K562 (cell line): Measurements from ENCODE around the gene TRAPPC1. TPM values are rescaled to one million over a fixed set of nuclear protein-coding genes. Genes with fewer than 3 reads are reported as not detected.

Experiments used
- ATAC-seq: fragments of 200-7000 bp; cut with Tn5 transposase; 3 replicates; pipeline ENCODE4 v1.9.1; 2020; ENCODE audit warnings: moderate library complexity
- BruUV-seq: library from RNA; stranded (reverse); fragments of 400-500 nt; replicated peaks from 2 replicates; lab custom pipeline; 2021; lab: Mats Ljungman, UMichigan
- CTCF ChIA-PET: fragments of 300-600 bp; formaldehyde crosslinking; extraction: SDS; loops from one replicate; lab custom pipeline; 2021; ENCODE audit warnings: low intra/inter-chr PET ratio; lab: Yijun Ruan, JAX
- POLR2A ChIA-PET: fragments of 300-600, 350-650 bp; sonication (Branson Sonifier 250); formaldehyde crosslinking; extraction: SDS; loops from one replicate; lab custom pipeline; 2021; ENCODE audit warnings: antibody characterized with exemption, inconsistent platforms; lab: Yijun Ruan, JAX
- DNase-seq, 4 experiments: peaks; one replicate each; pipeline versions ENCODE4 v3.0.0 to v3.0.0-alpha.2; 2011 to 2018; ENCODE audit warnings: low spot score in 3 of 4, mixed read lengths in 3 of 4; ENCODE audit errors: extremely low read depth in 1 of 4
- FAIRE-seq: peaks from 2 replicates; lab custom pipeline; 2011; peaks lifted over from hg19 to GRCh38; lab: Jason Lieb, UNC
- H2AFZ ChIP-seq: 2 replicates; pipeline ENCODE4 v1.6.0; 2011; ENCODE audit warnings: low read depth, low read length, control low read depth, inconsistent platforms
- H3K27ac ChIP-seq: fragments of 200-600 bp; 3 replicates; pipeline ENCODE4 v1.8.0; 2011; ENCODE audit warnings: low read depth, mild to moderate bottlenecking, control low read depth, inconsistent platforms, low read length, moderate library complexity, mixed read lengths; ENCODE audit errors: extremely low read depth
- H3K27me3 ChIP-seq, 2 experiments: fragments of 300-600 bp in 1 of 2; 2 replicates in 1 of 2; 3 replicates in 1 of 2; pipeline versions ENCODE4 v1.6.0 to v1.8.0; 2011; ENCODE audit warnings: inconsistent platforms in 2 of 2, low read length in 2 of 2, mild to moderate bottlenecking in 1 of 2, mixed read lengths in 1 of 2, moderate library complexity in 1 of 2; ENCODE audit not compliant: control insufficient read depth in 2 of 2, insufficient read depth in 2 of 2
- H3K36me3 ChIP-seq: fragments of 300-600 bp; 3 replicates; pipeline ENCODE4 v1.8.0; 2011; ENCODE audit warnings: mild to moderate bottlenecking, low read length, inconsistent platforms; ENCODE audit not compliant: control insufficient read depth, insufficient read depth
- H3K4me1 ChIP-seq, 2 experiments: fragments of 200-600 bp in 1 of 2; replicated peaks in 1 of 2; 2 replicates in 1 of 2; 3 replicates in 1 of 2; pipeline versions ENCODE4 v1.5.1 to v1.8.0; 2011; ENCODE audit warnings: inconsistent platforms in 2 of 2, low read length in 2 of 2, mild to moderate bottlenecking in 1 of 2, mixed read lengths in 1 of 2, moderate library complexity in 1 of 2; ENCODE audit not compliant: control insufficient read depth in 2 of 2, insufficient read depth in 2 of 2
- H3K4me2 ChIP-seq: 2 replicates; pipeline ENCODE4 v1.6.1; 2011; ENCODE audit warnings: low read length, control low read depth, inconsistent platforms, mixed read lengths; ENCODE audit not compliant: insufficient read depth
- H3K4me3 ChIP-seq: fragments of 200-600 bp; sonication (generic), shearing (Covaris generic); 2 replicates; pipeline ENCODE4 v1.5.1; 2016; ENCODE audit warnings: control low read depth, inconsistent platforms
- H3K79me2 ChIP-seq: fragments of 200-600 bp; 3 replicates; pipeline ENCODE4 v1.8.0; 2011; ENCODE audit warnings: low read length, inconsistent platforms; ENCODE audit not compliant: control insufficient read depth, insufficient read depth
- H3K9ac ChIP-seq, 2 experiments: 2 replicates each; pipeline versions ENCODE4 v1.6.0 to v1.6.1; 2011; ENCODE audit warnings: low read depth in 2 of 2, low read length in 2 of 2, control low read depth in 1 of 2, inconsistent platforms in 1 of 2, mild to moderate bottlenecking in 1 of 2, mixed read lengths in 1 of 2; ENCODE audit not compliant: insufficient read depth in 1 of 2
- H3K9me1 ChIP-seq: one replicate; pipeline ENCODE4 v1.6.0; 2011; ENCODE audit warnings: inconsistent platforms, mild to moderate bottlenecking, low read length, moderate library complexity; ENCODE audit not compliant: control insufficient read depth, insufficient read depth
- H3K9me3 ChIP-seq: replicated peaks from 2 replicates; pipeline ENCODE4 v1.5.1; 2011; ENCODE audit warnings: low read depth, low read length, inconsistent platforms; ENCODE audit not compliant: control insufficient read depth, insufficient read depth
- H4K20me1 ChIP-seq: replicated peaks from 2 replicates; pipeline ENCODE4 v1.6.1; 2011; ENCODE audit warnings: low read length, inconsistent platforms, mixed read lengths; ENCODE audit not compliant: control insufficient read depth, insufficient read depth
- C11orf30 ChIP-seq: fragments of 450-650 bp; IDR thresholded peaks from 2 replicates; pipeline ENCODE4 v1.6.1; 2016; ENCODE audit warnings: low read depth, mild to moderate bottlenecking
- MAFF ChIP-seq: IDR thresholded peaks from 2 replicates; pipeline ENCODE4 v1.6.1; 2012; ENCODE audit warnings: low read length, improper control_type of control experiment
- ZNF316 ChIP-seq: fragments of 450-650 bp; IDR thresholded peaks from 2 replicates; pipeline ENCODE4 v1.6.1; 2016
- WGBS: fragments of 100-300 bp; shearing (Covaris generic); methylation state at CpG from one replicate; pipeline ENCODE4 v1.1.6; 2016; ENCODE audit warnings: low coverage, mixed read lengths; ENCODE audit not compliant: insufficient coverage; ENCODE audit errors: missing lambda C conversion rate; 5-methylcytosine and 5-hydroxymethylcytosine counted together
- in situ Hi-C: fragments of 300-500 bp; cut with MboI; formaldehyde crosslinking; loops from 4 replicates; pipeline ENCODE4 v1.15.0; 2018; ENCODE audit warnings: inconsistent platforms, mixed read lengths
- intact Hi-C: fragments of 100-400 bp; cut with micrococcal nuclease; formaldehyde crosslinking; loops from 2 replicates; pipeline ENCODE4 v1.14.2; 2022
- polyA plus RNA-seq, 8 experiments: library from polyadenylated mRNA; depleted of rRNA in 4 of 8; stranded (reverse) in 5 of 8; unstranded in 3 of 8; fragments of >200 nt; fragmentation: Nextera tagmentation in 2 of 8; fragmentation: Illumina TruSeq in 1 of 8; extraction: Ambion mirVana in 2 of 8; extraction: Trizol in 1 of 8; gene quantifications; 2 replicates each; pipeline versions ENCODE4 v1.2.1 to v1.2.3, GENCODE V29; 2011 to 2014; ENCODE audit warnings: inconsistent platforms in 1 of 8, missing spikeins in 1 of 8
- total RNA-seq, 7 experiments: library from RNA; depleted of rRNA in 6 of 7; stranded (reverse); fragments of >200 nt in 6 of 7; fragmentation: Illumina TruSeq in 2 of 7; extraction: Trizol in 2 of 7; gene quantifications; 2 replicates each; pipeline versions ENCODE4 v1.2.1 to v1.2.3, GENCODE V29; 2011 to 2021; ENCODE audit warnings: low replicate concordance in 1 of 7
- TF ChIP-seq, protein P1 (sequence below), 3 experiments: IDR thresholded peaks in 2 of 3; conservative IDR thresholded peaks in 1 of 3; 2 replicates each; pipeline ENCODE4 v1.5.1; 2011 to 2012; ENCODE audit warnings: low read length in 3 of 3, mild to moderate bottlenecking in 3 of 3, control low read depth in 2 of 3, improper control_type of control experiment in 1 of 3, inconsistent platforms in 1 of 3, low read depth in 1 of 3, mixed read lengths in 1 of 3, moderate library complexity in 1 of 3; ENCODE audit not compliant: insufficient read depth in 2 of 3

TRAPPC1 gene
- total and polyA plus RNA-seq, 9 of the 15 experiments (the other 6 are each of a cell fraction or from before 2014, with no cell fraction given), result 11.7 to 82.8 (median 36.2) TPM

- no peak overlapping the region for H3K4me3 ChIP-seq
- H3K36me3 ChIP-seq, result no peaks in the 10 kb centered on the region
- no peaks in the 10 kb centered on the region for H3K9me1 ChIP-seq
- no peaks in the 10 kb centered on the region; a peak in 1 of 5 replicates for H3K4me1 ChIP-seq
- ChIA-PET CTCF (no interaction called here), POLR2A (no interaction called here)
- FAIRE-seq (no peak), ATAC-seq (no peak), DNase-seq (no peak)
- H3K27ac ChIP-seq, result no peak overlapping the region
- no peaks in the 10 kb centered on the region for H3K9me3 ChIP-seq
- WGBS, result 52% methylated on average over 7 of the region's 11 CpGs
- no peak overlapping the region for H2AFZ ChIP-seq
- no TSS peak for BruUV-seq
- no peak overlapping the region for H3K4me2 ChIP-seq
- H3K79me2 ChIP-seq, result no peaks in the 10 kb centered on the region
- TF ChIP-seq MAFF, result peak; percentile 11; the same call in 1 of the 2 replicates
- TF ChIP-seq, protein P1, sequence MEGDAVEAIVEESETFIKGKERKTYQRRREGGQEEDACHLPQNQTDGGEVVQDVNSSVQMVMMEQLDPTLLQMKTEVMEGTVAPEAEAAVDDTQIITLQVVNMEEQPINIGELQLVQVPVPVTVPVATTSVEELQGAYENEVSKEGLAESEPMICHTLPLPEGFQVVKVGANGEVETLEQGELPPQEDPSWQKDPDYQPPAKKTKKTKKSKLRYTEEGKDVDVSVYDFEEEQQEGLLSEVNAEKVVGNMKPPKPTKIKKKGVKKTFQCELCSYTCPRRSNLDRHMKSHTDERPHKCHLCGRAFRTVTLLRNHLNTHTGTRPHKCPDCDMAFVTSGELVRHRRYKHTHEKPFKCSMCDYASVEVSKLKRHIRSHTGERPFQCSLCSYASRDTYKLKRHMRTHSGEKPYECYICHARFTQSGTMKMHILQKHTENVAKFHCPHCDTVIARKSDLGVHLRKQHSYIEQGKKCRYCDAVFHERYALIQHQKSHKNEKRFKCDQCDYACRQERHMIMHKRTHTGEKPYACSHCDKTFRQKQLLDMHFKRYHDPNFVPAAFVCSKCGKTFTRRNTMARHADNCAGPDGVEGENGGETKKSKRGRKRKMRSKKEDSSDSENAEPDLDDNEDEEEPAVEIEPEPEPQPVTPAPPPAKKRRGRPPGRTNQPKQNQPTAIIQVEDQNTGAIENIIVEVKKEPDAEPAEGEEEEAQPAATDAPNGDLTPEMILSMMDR (IDR thresholded peaks at IDR 0.05 in 2 of 3, conservative IDR thresholded peaks at IDR 0.05 in 1 of 3; ENCODE audit: insufficient read depth in 2 of 3, low read depth in 1 of 3, low read length in 3 of 3), result no peak
- 0 out of 2 replicates have a peak, but pooled peaks have one; percentile 19 for TF ChIP-seq C11orf30
- TF ChIP-seq ZNF316, result peak; percentile 59
- no peak overlapping the region for H3K9ac ChIP-seq
- intact Hi-C loops, result no loop called here
- no peaks in the 10 kb centered on the region for H4K20me1 ChIP-seq
- H3K27me3 ChIP-seq, result peaks cover 0 to 5% of the 10 kb centered on the region in 2 experiments; a peak in 1 of 5 replicates
- in situ Hi-C loops, result no loop called here
Observed at GRCh38 chr17:7956228-7956965, 24.7 kb upstream of the TRAPPC1 start.
